NCI-H748 (cell line): ENCODE data around the gene SPOCK3.
"Not testable (repeated sequence)": the region's sequence is repeated elsewhere in the genome, so short reads cannot be mapped to it uniquely, and the experiment has no call there.

Experiments used
- DNase-seq: peaks from one replicate; lab custom pipeline; 2025; ENCODE audit not compliant: unreplicated experiment; lab: John Stamatoyannopoulos, UW

The SPOCK3 gene

DNA sequence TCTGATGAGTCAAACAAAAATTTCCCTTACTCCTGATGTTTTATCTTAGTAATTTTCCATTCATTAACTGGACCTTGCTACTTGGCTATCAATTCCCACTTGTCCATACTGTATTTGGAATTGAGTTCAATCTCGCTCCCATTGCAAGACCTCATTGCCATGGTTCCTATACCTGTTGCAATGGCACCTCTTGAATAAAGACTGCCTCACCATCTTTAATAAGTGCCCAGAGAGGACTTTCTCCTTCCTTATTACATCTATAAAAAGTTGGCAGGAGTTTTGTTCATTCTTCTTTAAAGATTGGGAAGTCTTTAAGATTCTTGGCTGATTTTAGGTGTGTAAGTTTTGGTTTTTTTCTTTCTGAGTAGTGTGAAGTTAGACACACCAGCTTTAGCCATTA lies 397.4 kb downstream of the SPOCK3 start:
- no peak for DNase-seq

DNA sequence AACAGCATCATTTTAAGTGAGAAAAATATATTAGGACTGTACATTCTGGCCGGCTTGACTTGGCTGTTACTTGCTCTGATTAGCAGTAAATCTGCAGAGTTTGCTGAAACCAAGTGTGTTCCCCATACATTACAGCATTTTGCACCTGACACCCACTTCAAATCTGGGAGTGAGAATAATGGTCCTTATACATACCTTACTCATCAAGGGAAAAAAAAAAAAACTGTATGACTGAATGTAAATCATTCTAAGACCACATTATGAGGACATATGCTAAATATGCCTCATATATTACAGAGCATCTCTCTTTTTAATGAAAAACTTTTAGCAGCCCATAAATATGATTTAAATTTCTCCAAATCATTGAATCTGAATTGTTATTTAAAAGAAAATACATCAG lies 406.7 kb downstream of the SPOCK3 start:
- no peak for DNase-seq

DNA sequence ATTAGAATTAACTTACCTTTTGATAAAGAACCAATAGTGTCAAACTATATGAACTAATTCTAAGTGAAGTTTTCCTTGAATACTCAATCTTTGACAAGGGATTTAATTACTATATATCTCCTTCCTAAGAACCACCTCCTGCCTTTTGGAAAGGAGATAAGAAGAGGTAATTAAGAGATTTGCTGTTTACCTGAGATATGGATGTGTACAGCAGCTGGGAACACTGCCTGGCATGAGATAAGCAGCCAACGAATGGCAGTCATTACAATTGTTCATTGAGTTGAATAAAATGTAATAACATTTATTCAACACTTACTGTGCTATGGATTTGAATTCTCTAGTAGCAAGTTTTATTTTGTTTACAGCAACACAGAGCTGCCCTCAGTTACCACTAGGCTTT lies 407.1 kb downstream of the SPOCK3 start:
- DNase-seq, result no peak

DNA sequence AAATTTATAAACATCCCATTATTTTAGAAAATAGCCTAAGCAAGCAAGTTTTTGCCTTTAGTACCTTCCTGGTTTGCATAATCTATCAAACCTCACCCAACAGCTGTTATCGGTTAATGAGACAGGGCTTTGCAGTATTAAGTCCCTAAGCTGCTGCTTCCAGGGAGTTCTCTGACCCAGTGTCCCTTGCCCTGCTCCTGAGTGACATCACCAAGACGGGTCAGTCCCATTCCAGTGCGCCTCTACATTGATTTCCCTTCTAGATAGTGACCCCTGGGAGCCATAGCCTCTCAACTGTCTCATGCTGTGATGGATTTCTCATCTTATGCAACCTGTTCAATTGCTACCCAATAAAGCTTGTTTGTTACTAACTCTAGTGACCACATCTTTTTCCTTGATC lies 410.4 kb downstream of the SPOCK3 start:
- no peak for DNase-seq

DNA sequence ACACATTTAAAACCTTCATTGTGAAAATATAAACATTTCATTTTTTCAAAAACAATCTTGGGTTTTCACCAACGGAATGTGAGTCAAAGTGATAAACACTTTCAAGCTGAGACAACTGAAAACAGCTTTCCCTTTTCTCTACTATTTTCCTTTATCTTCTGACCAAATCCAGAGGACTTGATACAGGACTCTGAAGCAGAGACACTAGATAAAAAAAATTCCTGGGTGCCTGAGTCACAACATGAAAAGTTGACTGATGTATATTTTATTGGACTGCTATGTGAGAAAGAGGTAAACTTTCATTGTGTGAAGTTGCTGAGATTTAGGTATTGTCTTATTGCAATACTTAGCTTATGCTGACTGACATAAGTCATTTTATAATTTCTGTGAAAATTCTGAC lies 411.2 kb downstream of the SPOCK3 start:
- no peak for DNase-seq

DNA sequence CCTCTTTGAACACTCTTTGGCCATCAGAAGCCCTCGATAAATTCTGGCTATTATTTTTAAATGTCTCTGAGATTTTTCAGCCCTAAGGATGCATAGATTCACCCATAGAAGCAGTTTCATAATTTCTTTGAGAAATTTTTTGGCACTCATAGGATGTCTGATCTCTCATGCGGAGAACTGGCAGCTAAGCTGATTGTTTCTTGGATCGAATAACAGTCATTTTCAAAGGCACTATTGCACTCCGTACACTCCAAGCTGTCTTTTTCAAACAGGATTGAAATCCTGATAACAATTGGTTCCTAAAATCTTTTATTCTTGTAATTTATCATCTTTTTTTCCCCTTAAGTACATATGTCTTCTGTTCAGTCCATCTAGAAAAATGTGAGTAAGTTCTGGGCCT lies 411.9 kb downstream of the SPOCK3 start:
- no peak for DNase-seq

DNA sequence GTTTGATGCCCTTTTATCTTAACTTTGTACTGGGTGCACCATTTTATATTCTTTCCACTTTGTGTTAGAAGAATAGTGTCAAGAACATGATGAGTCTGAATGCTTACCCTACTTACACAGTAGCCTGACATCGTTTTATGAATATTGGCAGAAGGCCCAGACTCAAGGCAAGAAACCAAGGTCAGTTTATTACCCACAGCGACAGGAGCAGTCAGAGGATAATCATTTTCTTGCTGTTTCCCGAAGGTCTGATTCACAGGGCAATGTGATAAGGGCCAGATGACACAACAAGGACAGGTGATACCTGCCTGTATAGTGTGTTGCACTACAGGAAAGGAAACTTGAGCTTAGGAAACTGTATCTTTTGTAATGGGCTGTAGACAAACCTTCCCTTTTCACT lies 417.4 kb downstream of the SPOCK3 start:
- DNase-seq, result no peak

DNA sequence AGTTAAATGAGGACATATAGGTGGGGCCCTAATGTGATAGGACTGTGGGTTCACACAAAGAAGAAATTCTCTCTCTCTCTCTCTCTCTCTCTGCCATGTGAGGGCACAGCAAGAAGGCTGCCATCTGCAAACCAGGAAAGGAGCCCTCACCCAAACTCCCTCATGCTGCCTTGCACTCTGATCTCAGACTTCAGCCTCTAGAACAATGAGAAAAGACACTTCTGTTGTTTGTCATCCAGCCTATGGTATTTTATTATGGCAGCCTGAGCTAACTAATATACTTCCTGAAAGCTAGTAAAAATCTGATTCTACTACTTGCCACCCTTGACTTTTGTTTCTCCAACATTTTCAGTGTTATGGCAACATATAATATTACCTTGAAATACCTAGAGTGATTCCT lies 425.9 kb downstream of the SPOCK3 start:
- DNase-seq, result no peak

DNA sequence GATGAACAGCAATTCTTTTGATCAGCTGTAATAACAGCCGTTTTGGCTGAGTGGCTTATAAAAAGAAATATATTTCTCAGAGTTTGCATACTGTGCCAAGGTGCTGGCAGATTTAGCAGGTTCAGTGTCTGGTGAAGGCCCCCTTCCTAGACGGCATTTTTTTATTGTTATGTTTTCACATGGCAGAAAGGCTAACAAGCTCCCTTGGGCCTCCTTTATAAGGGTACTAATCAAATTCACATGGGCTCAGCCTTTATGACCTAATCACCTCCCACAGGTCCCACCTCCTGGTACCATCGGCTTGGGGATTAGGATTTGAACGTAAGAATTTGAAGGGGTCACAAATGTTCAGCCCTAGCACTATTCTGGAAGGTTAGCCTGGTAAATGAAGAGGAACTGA lies 431.9 kb downstream of the SPOCK3 start:
- DNase-seq, result no peak

DNA sequence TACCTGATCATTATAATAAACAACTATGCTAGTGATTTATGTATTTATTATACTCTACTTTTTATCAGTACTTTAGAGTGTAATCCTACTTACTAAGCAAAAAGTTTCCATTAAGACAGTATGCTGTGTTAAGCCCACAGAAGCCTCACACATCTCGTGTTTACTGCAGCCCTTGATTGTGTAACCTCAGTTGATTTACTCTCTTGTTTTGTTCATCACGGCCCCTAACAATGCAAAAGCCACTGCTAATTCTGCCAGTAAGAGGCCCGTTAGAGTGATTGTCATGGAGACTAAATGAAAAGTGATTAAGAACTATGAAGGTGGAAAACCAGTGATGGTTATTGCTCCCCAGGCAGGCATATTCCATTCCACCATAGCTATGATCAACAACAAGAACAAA lies 436.2 kb downstream of the SPOCK3 start:
- DNase-seq, result peak; percentile 37

DNA sequence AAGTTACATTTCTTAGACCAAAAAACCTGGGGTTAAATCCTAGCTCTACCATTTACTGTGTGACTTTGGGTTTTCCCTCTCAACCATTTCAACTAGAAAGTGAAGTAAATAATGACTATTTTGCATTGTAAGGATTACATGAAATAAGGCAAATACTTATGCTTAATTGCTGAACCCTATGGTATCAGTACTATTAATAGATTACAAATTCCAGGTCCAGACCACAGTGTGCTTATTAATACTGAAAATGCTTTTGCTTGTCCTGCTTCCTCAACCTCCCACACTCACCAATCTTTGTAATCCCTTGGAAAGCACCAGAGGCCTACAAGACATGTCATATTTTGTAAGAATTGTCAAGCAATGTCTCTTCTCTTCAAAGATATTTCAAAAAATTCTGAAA lies 456.5 kb downstream of the SPOCK3 start:
- no peak for DNase-seq

DNA sequence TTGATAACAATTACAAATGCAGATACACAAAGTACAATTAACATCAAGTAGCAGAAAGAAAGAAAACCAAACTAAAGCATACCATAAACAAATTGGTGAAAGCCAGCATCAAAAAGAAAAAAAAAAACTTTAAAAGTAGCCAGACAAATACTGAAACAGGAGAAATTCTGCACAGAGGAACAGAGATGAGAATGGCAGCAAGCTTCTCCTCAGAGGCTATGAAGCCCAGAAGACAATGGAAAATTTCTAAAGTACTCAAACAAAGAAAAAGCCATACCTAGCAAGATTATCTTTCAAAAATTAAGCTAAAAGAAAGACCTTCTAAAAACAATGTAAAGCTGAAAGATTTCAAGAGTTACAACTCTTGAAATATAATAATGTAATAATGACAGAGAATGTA lies 471.3 kb downstream of the SPOCK3 start:
- no peak for DNase-seq

DNA sequence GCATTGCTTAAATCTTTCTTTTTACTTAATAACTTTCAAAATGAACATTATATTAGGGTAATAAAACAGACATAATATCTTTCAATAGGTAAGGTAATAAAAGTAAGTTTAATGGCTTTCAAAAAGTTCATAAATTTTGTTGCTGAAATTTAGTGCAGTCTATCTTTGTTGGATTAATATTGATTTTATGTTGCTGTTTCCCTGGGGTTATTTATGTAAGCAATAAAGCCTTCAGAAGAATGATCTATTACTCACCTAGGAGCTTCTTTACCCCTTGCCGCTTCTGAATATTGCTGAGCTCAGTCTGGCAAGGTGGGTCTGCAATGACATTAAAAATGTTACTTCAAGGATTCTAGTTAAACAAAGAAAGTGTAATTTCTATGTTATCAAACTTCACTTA lies 492.6 kb downstream of the SPOCK3 start:
- no peak for DNase-seq

DNA sequence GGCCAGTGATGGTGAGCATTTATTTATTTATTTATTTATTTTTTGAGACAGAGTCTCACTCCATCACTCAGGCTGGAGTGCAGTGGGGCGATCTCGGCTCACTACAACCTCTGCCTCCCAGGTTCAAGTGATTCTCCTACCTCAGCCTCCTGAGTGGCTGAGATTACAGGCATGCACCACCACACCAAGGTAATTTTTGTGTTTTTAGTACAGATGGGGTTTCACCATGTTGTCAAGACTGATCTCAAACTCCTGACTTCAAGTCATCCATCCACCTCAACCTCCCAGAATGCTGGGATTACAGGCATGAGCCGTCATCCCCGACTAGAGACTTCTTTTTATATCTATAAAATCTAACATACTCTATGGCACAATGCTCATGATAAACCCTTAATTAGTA lies 495.1 kb downstream of the SPOCK3 start:
- not testable (repeated sequence) for DNase-seq

DNA sequence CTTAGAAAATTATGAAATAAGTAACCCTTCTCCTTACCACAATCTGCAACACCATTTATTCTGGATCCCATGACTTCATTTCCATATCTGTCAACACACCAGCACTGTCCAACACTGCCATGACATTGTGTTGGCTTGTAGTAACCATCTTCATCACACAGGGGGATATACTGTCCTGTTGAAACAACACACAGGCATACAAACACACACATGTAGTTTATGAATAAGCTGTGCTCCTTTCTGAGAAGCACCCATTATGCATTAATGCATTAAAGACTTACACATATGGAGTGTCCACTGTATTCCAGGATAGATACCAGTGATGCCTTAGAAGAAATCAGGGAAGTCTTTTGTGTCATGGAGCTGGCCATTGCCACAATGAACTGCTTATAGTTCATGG lies 496.9 kb downstream of the SPOCK3 start:
- DNase-seq, result no peak

DNA sequence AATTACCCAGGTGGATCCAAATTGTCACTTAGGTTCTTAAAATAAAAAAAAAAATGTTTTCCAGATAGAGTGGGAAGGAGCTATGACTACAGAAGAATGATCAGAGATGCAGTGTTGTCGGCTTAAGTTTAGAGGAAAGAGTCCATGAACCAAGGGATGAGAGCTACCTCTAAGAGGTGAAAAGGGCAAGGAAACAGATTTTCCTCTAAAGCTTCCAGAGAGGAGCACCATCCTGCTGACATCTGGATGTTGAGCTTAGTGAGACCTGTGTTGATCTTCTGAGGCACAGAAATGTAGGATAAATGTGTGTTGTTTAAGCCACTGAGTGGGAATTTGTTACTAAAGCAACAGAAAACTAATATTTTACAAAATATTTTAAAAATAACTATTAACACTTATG lies 498.7 kb downstream of the SPOCK3 start:
- DNase-seq, result no peak

DNA sequence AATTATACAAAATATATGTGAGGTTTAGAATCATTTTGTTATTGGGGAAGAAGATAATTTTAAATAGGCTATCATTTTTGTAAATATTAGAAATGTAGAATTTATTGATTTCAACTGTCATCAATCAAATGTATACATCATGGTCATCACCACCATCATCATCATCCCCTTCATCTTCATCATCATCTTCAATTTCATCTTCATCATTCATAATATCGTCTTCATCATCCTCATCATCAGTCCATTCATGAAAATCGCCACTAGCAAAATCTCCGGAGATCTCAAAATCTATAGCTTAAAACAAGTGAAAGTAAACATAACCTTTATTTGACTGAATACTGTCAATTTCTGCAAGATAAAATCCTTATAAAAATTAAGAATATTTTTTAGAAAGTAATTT lies 499.5 kb downstream of the SPOCK3 start:
- no peak for DNase-seq

DNA sequence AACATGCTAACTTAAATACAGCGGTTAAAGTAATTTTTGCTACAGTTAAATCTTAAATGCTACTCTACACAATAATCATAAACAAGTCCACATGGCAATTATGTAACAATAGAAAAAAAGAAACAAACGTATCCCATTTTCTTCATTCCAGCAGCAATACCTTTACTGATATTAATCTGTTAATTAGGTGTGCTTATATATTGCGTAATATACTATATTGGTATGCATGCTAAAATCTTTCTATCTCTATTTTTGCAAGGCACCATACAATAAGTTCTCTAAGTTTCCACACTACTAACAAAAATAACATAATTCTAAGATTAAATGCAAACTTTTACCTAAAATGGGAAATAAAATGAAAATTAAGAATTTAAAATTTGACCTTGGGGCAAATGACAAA lies 500.6 kb downstream of the SPOCK3 start:
- DNase-seq, result no peak

DNA sequence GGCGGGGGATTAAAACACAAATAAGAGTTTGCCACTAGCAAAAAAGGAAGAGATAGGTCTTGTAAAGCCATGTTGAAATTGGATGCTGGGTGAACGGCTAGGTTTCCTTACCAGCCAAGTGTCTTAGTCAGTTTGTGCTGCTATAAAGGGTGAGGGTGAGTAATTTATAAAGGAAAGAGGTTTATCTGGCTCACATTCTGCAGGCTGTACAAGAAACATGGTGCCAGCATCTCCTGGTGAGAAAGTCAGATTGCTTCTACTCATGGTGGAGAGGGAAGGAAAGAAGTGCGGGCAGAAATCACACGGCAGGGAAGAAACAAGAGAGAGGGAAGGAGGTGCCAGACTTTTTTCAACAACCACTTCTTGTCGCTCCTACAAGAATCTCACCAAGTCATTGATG lies 507.5 kb downstream of the SPOCK3 start:
- DNase-seq, result no peak

DNA sequence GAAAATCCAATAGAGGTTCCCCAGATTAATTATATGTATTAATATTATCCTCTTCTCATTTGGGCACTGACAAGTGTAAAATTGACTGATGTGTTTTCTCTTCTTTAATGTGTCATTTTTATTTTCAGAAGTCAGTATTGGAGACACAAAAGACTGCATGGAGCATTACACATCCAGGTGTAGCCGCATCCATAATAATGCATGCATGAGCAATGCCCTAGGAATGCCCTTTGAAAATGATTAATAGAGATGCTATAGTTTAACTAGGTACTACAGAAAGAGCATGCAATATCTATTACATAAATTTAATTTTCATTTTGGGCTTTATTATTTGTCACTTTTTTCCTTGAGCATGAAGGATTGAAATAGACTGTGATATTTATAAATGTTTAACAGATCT lies 509.9 kb downstream of the SPOCK3 start:
- DNase-seq, result no peak

DNA sequence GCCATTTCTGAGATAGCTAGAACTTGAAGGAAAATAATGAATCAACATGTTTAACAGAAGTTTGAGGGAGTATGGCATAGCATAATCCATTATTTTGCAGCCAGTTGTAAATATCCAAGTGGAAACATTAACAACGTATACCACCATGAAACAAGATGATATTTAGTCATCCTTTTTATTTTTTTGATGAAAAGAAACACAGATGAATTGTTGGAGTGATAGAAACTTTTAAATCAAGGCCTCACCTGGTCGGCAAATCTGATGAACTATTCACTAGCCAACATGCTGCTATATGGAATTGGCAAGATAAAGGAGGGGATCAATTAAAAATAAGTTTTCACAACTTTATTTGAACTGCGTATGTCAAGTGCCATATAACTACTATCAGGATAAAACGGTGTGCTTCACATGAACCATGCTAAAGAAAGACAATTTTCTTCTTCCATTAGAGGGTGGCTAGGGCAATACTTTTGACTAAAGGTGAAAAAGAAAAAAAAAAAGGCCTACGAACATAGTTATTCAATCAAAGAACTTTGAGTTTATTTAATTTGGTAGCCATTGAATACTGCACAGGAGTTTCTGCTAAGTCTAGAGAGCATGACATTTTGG lies 510.7 kb downstream of the SPOCK3 start:
- DNase-seq, result no peak

DNA sequence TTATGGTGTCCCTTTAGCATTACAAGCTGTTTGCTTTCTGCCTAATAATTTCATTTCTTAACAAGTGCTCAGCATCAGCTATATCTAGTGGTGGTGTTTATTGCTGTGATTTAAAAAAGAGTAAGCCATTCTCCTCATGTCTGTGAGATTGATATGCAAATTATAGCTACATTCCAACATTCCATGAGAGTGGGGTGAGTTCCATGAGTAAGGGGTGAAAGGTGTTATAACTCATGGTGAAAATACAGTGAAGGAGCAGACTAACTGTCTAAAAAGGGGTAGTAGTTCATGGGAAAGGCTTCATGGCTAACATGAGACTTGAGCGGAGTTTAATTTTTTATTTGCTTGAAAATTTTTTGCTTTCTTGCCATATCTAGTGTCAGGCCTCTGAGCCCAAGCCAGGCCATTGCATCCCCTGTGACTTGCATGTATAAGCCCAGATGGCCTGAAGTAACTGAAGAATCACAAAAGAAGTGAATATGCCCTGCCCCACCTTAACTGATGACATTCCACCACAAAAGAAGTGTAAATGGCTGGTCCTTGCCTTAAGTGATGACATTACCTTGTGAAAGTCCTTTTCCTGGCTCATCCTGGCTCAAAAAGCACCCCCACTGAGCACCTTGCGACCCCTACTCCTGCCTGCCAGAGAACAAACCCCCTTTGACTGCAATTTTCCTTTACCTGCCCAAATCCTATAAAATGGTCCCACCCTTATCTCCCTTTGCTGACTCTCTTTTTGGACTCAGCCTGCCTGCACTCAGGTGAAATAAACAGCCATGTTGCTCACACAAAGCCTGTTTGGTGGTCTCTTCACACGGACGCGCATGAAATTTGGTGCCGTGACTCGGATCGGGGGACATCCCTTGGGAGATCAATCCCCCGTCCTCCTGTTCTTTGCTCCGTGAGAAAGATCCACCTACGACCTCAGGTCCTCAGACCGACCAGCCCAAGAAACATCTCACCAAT lies 518.3 kb downstream of the SPOCK3 start:
- not testable (repeated sequence) for DNase-seq

DNA sequence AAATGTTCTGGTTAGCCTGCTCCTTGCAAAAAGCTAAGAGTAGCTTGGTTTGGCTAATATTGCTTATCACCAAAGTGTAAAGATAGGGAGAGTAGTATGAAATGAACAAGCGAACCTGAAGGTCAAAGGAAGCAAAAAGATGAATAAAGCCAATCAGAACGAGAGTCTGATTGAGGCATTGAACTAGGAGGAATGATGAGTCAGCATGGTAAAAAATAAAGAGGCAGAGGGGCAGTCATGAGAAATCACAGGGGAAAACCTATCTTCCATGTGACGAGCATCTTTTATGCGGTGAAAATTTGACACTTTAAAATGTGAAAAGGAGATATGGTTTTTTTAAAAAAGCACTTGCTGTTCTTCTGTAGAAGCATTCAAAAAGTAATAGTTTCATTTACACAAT lies 533.7 kb downstream of the SPOCK3 start:
- DNase-seq, result no peak
